ENCODE measurements around the gene ATP8B2.
"Not testable (repeated sequence)": the region's sequence is repeated elsewhere in the genome, so short reads cannot be mapped to it uniquely, and the experiment has no call there.

The ATP8B2 gene

DNA sequence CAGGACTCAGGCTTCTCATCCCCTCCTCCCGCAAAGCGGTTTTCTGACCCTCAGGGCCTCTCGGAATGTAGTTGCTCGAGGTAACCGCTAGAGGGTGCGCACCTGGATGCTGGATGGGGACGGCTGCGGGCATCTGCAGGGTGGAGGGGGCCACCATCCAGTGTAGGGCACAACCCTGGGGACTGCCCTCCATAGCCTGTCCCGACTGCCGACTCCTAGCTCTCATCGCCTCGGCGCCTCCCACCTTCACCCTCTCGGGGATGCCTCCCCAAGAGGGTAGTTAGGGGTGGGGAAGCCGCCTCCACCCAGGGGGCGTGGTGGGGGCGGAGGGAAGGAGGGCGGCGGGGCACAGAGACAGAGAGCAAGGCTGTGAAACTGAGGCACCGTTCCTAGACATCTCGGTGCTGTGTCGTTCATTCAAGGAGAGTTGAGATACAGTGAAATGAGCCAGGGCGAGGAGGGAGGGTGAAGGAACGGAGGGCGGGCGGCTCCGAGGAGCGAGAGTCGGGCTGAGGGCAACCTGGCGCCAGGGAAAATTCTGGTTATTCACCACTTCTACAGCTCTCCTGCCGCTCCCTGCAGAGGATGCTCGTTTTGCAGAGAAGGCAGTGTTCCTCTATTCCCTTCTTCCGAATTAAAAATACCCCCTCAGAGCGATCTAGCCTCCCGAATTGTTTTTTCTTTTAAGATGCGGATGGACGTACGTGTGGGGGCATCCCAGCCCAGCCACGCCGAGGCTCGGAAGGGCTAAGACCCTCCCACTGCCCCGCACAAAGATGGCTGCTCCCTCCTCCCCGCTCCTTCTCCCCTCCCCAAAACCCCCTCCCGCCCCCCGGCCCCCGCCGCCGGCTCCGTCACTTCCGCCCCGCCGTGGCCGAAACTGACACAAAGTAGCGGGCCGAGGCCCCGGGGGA is at the start of gene ATP8B2:
ATP8B2 (plus strand) TSS at position 857 of the 914 bp plus-strand sequence. CDS start 2,617 bp downstream, outside the sequence.
- peak; percentile 83 to 88 for DNase-seq

GRCh38 chr1:154276797-154277196 is 48.5 kb upstream of the ATP8B2 start:
- peak; percentile 36 to 39 for DNase-seq

- DNase-seq: not testable (repeated sequence)
Measured at GRCh38 chr1:154287591-154287990, 37.7 kb upstream of the ATP8B2 start.

DNA sequence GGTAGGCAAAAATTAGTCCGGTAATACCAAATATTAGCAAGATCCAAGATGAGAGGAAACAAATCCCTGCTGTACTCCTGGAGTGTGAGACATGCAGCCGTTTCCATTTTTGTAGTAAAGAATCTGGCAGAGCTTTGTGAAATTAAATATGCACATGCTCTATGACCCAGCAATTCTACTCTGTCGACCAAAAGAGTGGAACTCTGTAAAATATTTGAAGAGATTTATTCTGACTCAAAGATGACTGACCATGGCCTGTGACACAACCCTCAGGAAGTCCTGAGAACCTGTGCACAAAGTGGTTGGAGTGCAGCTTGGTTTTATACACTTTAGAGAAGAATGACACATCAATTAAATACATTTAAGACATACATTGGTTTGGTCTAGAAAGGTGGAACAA is 36.7 kb upstream of the ATP8B2 start:
- no peak for DNase-seq

GRCh38 chr1:154290921-154291320 is 34.4 kb upstream of the ATP8B2 start:
- DNase-seq: no peak

DNA sequence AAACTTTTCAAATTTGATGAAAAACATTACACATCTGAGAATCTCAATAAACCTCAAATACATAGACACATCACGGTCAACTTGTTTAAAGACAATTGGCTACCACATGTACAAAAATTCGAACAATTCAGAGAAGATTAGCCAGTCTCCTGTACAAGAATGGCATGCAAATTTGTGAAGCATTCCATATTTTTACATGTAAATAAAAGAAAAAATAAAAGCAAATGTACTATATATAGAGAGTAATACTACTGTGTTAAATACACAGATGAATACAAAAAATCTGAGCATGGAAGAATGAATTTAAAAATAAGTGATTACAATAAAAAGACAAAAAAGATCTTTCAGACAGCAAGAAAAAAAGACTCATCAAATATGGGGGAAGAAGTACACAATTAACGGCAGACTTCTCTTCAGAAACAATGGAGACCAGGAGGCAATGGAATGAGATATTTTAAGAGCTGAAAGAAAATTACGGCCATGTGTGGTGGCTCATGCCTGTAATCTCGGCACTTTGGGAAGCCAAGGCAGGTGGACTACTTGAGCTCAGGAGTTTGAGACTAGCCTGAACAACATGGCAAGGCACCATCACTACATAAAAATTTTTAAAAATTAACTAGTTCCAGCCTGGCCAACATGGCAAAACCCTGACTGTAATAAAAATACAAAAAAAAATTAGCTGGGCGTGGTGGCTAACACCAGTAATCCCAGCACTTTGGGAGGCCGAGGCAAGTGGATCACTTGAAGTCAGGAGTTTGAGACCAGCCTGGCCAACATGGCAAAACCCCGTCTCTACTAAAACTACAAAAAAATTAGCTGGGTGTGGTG is 29.7 kb upstream of the ATP8B2 start:
- DNase-seq: no peak

GRCh38 chr1:154301582-154301981 is 23.7 kb upstream of the ATP8B2 start:
- DNase-seq: no peak

DNA sequence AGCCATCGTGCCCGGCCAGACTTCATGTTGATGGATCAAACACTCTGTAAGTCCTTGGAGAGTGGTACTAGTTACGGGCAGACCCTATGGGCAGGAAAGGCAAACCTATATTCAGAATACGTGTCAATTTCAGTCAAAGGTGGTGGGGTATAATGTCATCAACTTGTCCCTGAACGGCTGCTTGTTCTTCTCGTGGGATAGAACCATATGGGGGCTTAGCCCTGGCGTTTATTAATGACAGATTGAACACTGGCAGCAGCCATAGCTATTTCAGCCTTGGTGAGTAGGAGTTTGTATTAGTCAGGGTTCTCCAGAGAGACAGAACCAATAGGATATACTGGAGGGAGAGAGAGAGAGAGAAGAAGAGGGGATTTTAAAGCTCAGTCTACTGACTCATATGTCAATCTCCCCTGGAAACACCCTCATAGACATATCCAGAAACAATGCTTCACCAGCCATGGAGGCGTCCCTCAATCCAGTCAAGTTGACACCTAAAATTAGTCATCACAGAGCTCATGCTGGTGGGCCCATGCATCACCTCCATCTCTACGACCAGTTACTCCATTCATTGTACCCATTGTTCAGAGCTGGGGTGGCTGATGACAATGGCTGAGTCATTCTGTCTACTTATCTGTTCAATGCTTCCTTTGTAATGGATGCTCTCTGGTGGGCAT is 20.5 kb upstream of the ATP8B2 start:
- DNase-seq: no peak

GRCh38 chr1:154306151-154306550 is 19.2 kb upstream of the ATP8B2 start:
- no peak for DNase-seq

DNA sequence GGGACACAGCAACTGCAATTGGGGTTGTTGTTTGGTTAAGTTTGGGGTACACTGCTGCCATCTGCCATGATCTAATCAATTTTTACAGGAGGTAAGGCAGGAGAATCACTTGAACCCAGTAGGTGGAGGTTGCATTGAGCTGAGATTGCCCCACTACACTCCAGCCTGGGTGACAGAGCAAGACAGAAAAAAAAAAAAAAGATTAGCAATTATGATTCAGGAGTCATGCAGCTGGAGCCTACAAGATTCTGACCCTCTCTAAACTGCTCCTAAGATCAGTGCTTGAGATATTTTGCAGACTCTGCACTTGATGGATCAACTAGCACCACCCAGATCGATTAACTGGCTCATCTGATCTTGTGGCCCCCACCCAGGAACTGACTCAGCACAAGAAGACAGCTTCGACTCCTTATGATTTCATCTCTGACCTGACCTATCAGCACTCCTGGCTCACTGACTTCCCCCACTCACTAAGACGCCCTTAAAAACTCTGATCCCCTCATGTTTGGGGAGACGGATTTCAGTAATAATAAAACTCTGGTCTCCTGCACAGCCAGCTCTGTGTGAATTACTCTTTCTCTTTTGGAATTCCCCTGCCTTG is 17.6 kb upstream of the ATP8B2 start:
- not testable (repeated sequence) for DNase-seq

- not testable (repeated sequence) for DNase-seq
Measured at GRCh38 chr1:154309136-154309535, 16.2 kb upstream of the ATP8B2 start.

- DNase-seq: not testable (repeated sequence)
Measured at GRCh38 chr1:154312229-154313065, 12.9 kb upstream of the ATP8B2 start.

DNA sequence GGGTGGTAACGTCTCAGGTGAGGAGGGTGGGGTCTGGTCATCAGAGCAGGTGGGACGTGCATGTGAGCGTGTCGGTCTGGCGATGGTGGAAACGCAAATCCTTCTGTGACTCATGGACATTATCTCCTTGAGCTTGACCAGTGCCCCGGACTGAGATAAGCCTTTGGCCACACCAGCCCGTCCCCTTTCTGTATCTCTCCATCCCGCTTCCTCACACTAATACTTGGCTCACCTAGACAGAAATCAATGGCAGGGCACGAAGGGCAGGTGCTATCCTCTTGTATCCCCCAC is 12.3 kb upstream of the ATP8B2 start:
- no peak for DNase-seq

DNA sequence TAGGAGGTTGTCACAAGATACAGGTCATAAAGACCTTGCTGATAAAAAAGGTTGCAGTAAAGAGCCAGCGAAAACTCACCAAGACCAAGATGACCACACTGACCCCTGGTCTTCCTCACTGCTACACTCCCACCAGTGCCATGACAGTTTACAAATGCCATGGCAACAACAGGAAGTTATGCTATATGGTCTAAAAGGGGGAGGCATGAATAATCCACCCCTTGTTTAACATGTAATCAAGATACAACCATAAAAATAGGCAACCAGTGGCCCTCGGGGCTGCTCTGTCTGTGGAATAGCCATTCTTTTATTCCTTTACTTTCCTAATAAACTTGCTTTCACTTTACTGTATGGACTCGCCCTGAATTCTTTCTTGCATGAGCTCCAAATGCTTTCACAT is 11.1 kb upstream of the ATP8B2 start:
- not testable (repeated sequence) for DNase-seq

- no peak for DNase-seq
Measured at GRCh38 chr1:154316704-154317103, 8.6 kb upstream of the ATP8B2 start.

DNA sequence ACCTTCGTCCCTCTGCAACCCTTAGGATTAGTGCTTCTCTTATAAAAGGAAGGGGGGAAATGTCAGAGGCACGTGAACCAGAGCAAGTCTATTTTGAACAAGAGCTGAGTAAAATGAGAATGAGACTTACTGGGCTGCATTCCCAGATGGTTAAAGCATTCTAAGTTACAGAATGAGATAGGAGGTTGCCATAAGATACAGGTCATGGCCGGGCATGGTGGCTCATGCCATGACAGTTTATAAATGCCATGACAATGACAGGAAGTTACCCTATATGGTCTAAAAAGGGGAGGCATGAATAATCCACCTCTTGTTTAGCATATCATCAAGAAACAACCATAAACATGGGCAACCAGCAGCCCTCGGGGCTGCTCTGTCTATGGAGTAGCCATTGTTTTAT is 6.9 kb upstream of the ATP8B2 start:
- no peak for DNase-seq

DNA sequence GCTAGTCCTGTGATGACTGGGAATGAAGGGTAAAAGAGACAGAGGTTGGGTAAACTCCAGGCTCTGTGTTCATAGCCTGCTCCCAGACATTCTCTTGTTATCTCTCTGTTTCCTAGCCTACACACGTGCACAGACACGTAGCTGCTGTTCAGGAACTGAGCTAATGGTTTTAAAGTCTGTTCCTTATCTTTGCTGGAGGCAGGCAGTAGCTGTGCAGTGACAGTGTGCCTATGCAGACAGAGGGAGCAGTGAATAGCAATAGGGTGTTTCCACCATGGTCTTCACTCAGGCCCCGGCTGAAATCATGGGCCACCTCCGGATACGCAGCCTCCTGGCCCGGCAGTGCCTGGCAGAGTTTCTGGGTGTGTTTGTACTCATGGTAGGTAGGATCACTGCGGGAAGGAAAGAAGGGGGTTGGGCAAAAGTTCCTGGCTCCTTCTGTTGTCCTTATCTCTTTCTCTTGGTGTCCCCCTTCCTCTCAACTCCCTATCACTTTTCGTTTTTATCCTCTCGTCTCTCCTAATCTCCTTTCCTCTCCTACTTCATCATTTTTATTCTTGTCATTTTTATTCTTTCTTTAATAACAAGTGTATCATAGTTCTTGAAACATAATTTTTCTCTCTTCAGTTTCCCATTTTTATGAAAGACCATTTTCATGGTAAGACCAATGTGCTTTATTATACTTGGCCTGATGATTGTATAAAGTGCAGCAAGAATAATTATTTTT is 4.3 kb upstream of the ATP8B2 start, which contains the start of gene AQP10:
AQP10 (plus strand) TSS at position 212 of the 727 bp plus-strand sequence; CDS start at position 275, 63 bp downstream.
- DNase-seq: no peak

DNA sequence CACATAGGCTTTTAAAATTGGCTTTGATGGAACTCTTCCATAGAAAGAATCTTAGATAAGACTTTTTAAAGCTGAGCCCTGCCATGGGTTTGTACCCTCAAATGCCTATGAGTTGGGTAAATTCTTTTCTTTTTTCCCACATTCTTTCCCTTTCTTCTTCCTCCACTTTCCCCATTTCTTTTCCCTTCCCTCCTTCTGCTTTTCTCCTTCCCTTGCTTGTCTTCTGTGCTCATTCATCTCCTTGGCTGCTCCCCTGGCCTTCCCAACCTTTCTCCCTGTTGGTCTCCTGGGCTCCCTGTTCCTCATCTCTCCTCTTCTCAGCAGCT is 3.8 kb upstream of the ATP8B2 start:
- not testable (repeated sequence) for DNase-seq

DNA sequence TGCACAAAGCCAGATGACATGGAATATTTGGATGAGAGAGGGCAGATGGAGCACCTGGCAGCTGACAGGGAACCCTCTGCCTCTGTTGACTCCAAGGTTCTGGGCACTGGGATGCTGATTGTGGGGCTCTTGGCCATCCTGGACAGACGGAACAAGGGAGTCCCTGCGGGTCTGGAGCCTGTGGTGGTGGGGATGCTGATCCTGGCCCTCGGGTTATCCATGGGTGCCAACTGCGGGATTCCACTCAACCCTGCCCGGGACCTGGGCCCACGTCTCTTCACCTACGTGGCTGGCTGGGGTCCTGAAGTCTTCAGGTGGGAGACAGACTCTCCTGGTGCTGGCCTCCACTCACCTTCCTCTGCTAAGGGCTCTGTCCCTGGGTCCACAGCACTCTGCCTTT is 1.8 kb upstream of the ATP8B2 start:
- no peak for DNase-seq

DNA sequence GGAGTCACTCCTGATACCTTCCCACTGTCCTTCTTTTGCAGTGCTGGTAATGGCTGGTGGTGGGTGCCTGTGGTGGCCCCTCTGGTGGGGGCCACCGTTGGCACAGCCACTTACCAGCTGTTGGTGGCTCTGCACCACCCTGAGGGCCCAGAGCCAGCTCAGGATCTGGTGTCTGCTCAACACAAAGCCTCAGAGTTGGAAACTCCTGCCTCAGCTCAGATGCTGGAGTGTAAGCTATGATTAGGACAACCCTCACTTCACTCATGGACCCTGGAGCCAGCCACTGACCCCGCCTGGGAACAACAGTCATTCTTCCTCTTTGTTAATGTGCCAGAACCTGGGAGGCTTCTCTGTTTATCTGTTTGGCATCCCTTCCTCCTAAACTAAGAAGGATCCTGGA is 1.1 kb upstream of the ATP8B2 start:
- no peak for DNase-seq

Measured in CD4-positive, alpha-beta T cell treated with Interleukin-1 beta for 1 hour (primary cell).